ENCODE results near the gene RYR2.

The RYR2 gene

GRCh38 chr1:237471956-237472355, 430.0 kb downstream of the RYR2 start:
- H3K27ac ChIP-seq (ENCODE audit: insufficient read depth, low read length, poor library complexity, severe bottlenecking) = no peak overlapping the region
- DNase-seq = no peak
- H3K4me1 ChIP-seq (ENCODE audit: control insufficient read depth, insufficient read depth, low read length, poor library complexity, severe bottlenecking) = no peaks in the 10 kb centered on the region
- no peaks in the 10 kb centered on the region for H3K36me3 ChIP-seq (ENCODE audit: control insufficient read depth, insufficient read depth, low read length)
- H3K27me3 ChIP-seq (replicated peaks; ENCODE audit: control insufficient read depth, insufficient read depth, low read length, poor library complexity, severe bottlenecking) = no peaks in the 10 kb centered on the region
- H3K4me3 ChIP-seq (ENCODE audit: insufficient read depth, low read depth, low read length, poor library complexity, severe bottlenecking) = no peak overlapping the region
- H3K9me3 ChIP-seq (ENCODE audit: control insufficient read depth, low read length) = no peaks in the 10 kb centered on the region

DNA sequence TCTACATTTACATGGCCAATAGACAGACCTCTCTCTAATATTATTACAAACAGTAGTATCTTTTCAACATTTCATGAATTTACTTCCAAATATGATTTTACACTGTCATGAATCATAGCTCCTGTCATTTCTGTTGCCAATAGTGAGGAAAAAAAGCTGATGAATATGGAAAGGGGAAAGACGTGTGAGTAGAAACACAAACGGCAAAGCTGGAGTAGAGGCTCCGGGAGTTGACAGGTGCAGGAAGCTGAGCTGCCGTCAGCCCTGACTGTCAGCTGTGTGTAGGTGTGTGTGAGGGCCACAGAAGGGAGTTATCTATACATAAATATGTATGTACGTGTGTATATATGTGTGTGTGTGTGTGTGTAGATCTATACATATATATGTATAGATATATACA, 431.9 kb downstream of the RYR2 start:
- H3K27me3 ChIP-seq (replicated peaks; ENCODE audit: control insufficient read depth, insufficient read depth, low read length, poor library complexity, severe bottlenecking) = no peaks in the 10 kb centered on the region
- DNase-seq = no peak

DNA sequence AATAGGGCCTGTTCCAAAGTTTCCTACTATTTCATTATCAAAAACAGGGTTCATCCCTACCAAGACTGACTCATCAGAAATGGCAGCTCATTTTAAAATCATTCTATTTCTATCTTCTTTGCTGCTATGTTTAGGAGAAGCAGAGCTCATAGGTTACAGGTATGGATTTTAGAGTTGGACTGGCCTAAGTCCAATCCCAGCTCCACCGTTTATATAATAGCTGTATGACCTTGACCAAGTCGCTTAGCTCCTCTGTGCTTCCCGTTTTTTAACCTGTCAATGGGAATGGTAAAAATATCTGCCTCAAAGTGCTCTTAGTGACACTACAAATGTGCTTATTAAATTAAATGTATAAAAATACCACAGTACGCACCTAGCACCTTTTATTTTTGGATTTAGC, 436.1 kb downstream of the RYR2 start:
- H3K36me3 ChIP-seq (ENCODE audit: control insufficient read depth, insufficient read depth, low read length) = no peaks in the 10 kb centered on the region
- H3K27me3 ChIP-seq (replicated peaks; ENCODE audit: control insufficient read depth, insufficient read depth, low read length, poor library complexity, severe bottlenecking) = no peaks in the 10 kb centered on the region
- H3K4me1 ChIP-seq (ENCODE audit: control insufficient read depth, insufficient read depth, low read length, poor library complexity, severe bottlenecking) = no peaks in the 10 kb centered on the region

More for the DNA sequence above, 431.9 kb downstream of the RYR2 start:
- Histone ChIP-seq H3K4me3 (ENCODE audit: insufficient read depth, low read depth, low read length, poor library complexity, severe bottlenecking) (no peak overlapping the region), H3K4me1 (ENCODE audit: control insufficient read depth, insufficient read depth, low read length, poor library complexity, severe bottlenecking) (no peaks in the 10 kb centered on the region), H3K9me3 (ENCODE audit: control insufficient read depth, low read length) (no peaks in the 10 kb centered on the region), H3K27ac (ENCODE audit: insufficient read depth, low read length, poor library complexity, severe bottlenecking) (no peak overlapping the region), H3K36me3 (ENCODE audit: control insufficient read depth, insufficient read depth, low read length) (no peaks in the 10 kb centered on the region)

DNA sequence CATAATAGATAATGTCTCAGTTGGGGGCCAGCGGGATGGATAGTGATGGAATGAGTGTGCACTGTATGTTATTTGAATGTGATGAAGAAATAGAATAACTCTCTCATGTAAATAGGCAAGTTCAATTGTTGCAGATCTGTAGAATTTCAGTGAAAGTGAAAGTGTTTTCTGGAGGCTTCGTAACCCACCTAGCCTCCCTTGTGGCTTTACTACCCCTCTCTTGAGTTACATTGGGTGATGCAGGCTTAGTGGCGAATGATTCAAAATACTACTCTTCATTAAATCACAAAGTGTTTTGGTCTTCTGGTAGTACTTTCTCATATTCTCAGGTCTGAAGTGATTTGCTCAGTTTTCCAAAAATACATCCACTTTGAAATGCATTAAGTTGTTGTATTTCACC, 436.9 kb downstream of the RYR2 start:
- H3K4me1 ChIP-seq (ENCODE audit: control insufficient read depth, insufficient read depth, low read length, poor library complexity, severe bottlenecking) = no peaks in the 10 kb centered on the region
- H3K4me3 ChIP-seq (ENCODE audit: insufficient read depth, low read depth, low read length, poor library complexity, severe bottlenecking) = no peak overlapping the region

More for the DNA sequence above, 436.1 kb downstream of the RYR2 start:
- H3K4me3 ChIP-seq (ENCODE audit: insufficient read depth, low read depth, low read length, poor library complexity, severe bottlenecking) = no peak overlapping the region
- no peak for DNase-seq
- H3K27ac ChIP-seq (ENCODE audit: insufficient read depth, low read length, poor library complexity, severe bottlenecking) = no peak overlapping the region
- H3K9me3 ChIP-seq (ENCODE audit: control insufficient read depth, low read length) = no peaks in the 10 kb centered on the region

DNA sequence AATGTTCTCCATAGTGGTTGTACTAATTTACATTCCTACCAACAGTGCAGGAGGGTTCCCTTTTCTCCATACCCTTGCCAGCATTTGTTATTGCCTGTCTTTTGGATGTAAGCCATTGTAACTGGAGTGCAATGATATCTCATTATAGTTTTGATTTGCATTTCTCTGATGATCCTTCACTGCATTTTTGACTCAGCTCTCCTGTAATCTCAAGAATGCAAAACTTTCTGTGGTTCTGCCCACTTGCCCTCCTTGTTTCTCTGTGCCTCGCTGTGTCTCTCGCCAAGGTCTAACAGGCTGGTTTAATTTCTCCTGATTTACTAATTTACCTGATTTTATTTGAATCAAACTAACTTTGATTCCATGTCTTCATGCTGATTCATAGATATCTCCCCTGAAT, 440.8 kb downstream of the RYR2 start:
- no peak for DNase-seq

More for the DNA sequence above, 436.9 kb downstream of the RYR2 start:
- no peaks in the 10 kb centered on the region for H3K9me3 ChIP-seq (ENCODE audit: control insufficient read depth, low read length)
- DNase-seq = no peak
- H3K36me3 ChIP-seq (ENCODE audit: control insufficient read depth, insufficient read depth, low read length) = no peaks in the 10 kb centered on the region
- no peaks in the 10 kb centered on the region for H3K27me3 ChIP-seq (replicated peaks; ENCODE audit: control insufficient read depth, insufficient read depth, low read length, poor library complexity, severe bottlenecking)
- no peak overlapping the region for H3K27ac ChIP-seq (ENCODE audit: insufficient read depth, low read length, poor library complexity, severe bottlenecking)

DNA sequence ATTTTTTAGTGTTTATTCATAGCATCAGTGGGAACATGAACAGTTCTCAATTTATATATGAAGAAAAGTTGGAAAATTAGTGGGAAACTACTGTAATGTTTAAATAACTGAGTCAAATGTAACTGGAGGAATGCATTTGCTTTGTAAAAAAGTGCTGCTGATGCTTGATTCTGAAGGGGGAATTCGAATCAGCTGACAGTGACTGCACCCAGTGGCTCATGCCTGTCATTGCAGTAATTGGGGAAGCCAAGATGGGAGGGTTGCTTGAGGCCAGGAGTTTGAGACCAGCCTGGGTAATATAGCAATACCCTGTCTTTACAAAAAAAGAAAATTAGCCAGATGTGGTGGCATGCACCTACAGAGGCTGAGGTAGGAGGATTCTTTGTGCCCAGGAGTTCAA, 450.4 kb downstream of the RYR2 start:
- no peak for DNase-seq
- H3K9me3 ChIP-seq (ENCODE audit: control insufficient read depth, low read length) = no peaks in the 10 kb centered on the region
- no peak overlapping the region for H3K4me3 ChIP-seq (ENCODE audit: insufficient read depth, low read depth, low read length, poor library complexity, severe bottlenecking)
- H3K36me3 ChIP-seq (ENCODE audit: control insufficient read depth, insufficient read depth, low read length) = no peaks in the 10 kb centered on the region
- no peaks in the 10 kb centered on the region for H3K27me3 ChIP-seq (replicated peaks; ENCODE audit: control insufficient read depth, insufficient read depth, low read length, poor library complexity, severe bottlenecking)
- no peak overlapping the region for H3K27ac ChIP-seq (ENCODE audit: insufficient read depth, low read length, poor library complexity, severe bottlenecking)
- H3K4me1 ChIP-seq (ENCODE audit: control insufficient read depth, insufficient read depth, low read length, poor library complexity, severe bottlenecking) = no peaks in the 10 kb centered on the region

More for the DNA sequence above, 440.8 kb downstream of the RYR2 start:
- Histone ChIP-seq H3K4me1 (ENCODE audit: control insufficient read depth, insufficient read depth, low read length, poor library complexity, severe bottlenecking) (no peaks in the 10 kb centered on the region), H3K9me3 (ENCODE audit: control insufficient read depth, low read length) (no peaks in the 10 kb centered on the region), H3K4me3 (ENCODE audit: insufficient read depth, low read depth, low read length, poor library complexity, severe bottlenecking) (no peak overlapping the region), H3K27ac (ENCODE audit: insufficient read depth, low read length, poor library complexity, severe bottlenecking) (no peak overlapping the region), H3K36me3 (ENCODE audit: control insufficient read depth, insufficient read depth, low read length) (no peaks in the 10 kb centered on the region), H3K27me3 (replicated peaks; ENCODE audit: control insufficient read depth, insufficient read depth, low read length, poor library complexity, severe bottlenecking) (no peaks in the 10 kb centered on the region)

- Histone ChIP-seq H3K9me3 (ENCODE audit: control insufficient read depth, low read length) (no peaks in the 10 kb centered on the region), H3K4me3 (ENCODE audit: insufficient read depth, low read depth, low read length, poor library complexity, severe bottlenecking) (no peak overlapping the region), H3K27me3 (replicated peaks; ENCODE audit: control insufficient read depth, insufficient read depth, low read length, poor library complexity, severe bottlenecking) (no peaks in the 10 kb centered on the region), H3K27ac (ENCODE audit: insufficient read depth, low read length, poor library complexity, severe bottlenecking) (no peak overlapping the region), H3K36me3 (ENCODE audit: control insufficient read depth, insufficient read depth, low read length) (no peaks in the 10 kb centered on the region), H3K4me1 (ENCODE audit: control insufficient read depth, insufficient read depth, low read length, poor library complexity, severe bottlenecking) (no peaks in the 10 kb centered on the region)
- no peak for DNase-seq
Measured at GRCh38 chr1:237500566-237500965, 458.6 kb downstream of the RYR2 start.

- DNase-seq = no peak
- H3K27ac ChIP-seq (ENCODE audit: insufficient read depth, low read length, poor library complexity, severe bottlenecking) = no peak overlapping the region
- H3K4me1 ChIP-seq (ENCODE audit: control insufficient read depth, insufficient read depth, low read length, poor library complexity, severe bottlenecking) = no peaks in the 10 kb centered on the region
- H3K9me3 ChIP-seq (ENCODE audit: control insufficient read depth, low read length) = no peaks in the 10 kb centered on the region
- H3K4me3 ChIP-seq (ENCODE audit: insufficient read depth, low read depth, low read length, poor library complexity, severe bottlenecking) = no peak overlapping the region
- H3K36me3 ChIP-seq (ENCODE audit: control insufficient read depth, insufficient read depth, low read length) = no peaks in the 10 kb centered on the region
- no peaks in the 10 kb centered on the region for H3K27me3 ChIP-seq (replicated peaks; ENCODE audit: control insufficient read depth, insufficient read depth, low read length, poor library complexity, severe bottlenecking)
Measured at GRCh38 chr1:237503292-237503691, 461.3 kb downstream of the RYR2 start.

DNA sequence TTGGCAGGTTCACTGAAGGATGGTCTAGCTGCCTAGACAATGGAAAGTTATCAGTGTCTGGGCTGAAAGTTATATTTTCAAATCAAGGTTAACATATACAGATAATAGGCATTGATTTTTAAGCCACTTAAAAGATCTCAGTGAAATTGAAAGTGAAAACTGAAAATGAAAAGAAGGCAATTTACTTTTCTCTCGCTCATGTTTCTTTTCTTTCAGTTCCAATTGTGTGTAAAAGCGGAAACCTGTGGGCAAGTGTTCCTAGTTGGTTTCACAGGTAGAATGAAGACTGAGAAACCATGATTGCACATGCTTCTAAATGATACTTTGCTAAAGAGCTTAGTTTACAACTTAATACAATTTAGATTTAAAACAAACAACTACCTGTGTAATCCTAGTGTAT, 465.0 kb downstream of the RYR2 start:
- no peaks in the 10 kb centered on the region for H3K36me3 ChIP-seq (ENCODE audit: control insufficient read depth, insufficient read depth, low read length)
- H3K27ac ChIP-seq (ENCODE audit: insufficient read depth, low read length, poor library complexity, severe bottlenecking) = no peak overlapping the region
- no peaks in the 10 kb centered on the region for H3K27me3 ChIP-seq (replicated peaks; ENCODE audit: control insufficient read depth, insufficient read depth, low read length, poor library complexity, severe bottlenecking)
- no peaks in the 10 kb centered on the region for H3K4me1 ChIP-seq (ENCODE audit: control insufficient read depth, insufficient read depth, low read length, poor library complexity, severe bottlenecking)
- H3K4me3 ChIP-seq (ENCODE audit: insufficient read depth, low read depth, low read length, poor library complexity, severe bottlenecking) = no peak overlapping the region
- no peak for DNase-seq
- no peaks in the 10 kb centered on the region for H3K9me3 ChIP-seq (ENCODE audit: control insufficient read depth, low read length)

DNA sequence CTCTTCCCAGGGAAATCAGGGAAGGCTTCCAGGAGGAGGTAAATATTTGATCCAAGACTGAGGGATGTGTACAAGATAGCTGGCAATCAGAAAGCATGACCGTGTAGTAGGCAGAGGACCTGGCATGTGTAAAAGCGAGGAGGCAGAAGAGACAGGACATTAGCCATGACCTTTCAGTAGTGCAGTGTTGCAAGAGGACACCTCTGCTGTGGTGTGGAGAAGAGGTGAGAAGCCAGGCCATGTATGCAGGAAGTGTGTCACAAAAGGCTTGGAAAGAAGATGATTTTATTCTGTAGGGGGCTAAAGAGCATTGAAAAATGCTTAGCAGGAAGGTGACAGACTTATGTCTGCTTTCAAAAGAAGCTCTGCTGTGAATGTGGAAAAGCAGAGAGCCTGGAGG, 467.8 kb downstream of the RYR2 start:
- Histone ChIP-seq H3K4me1 (ENCODE audit: control insufficient read depth, insufficient read depth, low read length, poor library complexity, severe bottlenecking) (no peaks in the 10 kb centered on the region), H3K4me3 (ENCODE audit: insufficient read depth, low read depth, low read length, poor library complexity, severe bottlenecking) (no peak overlapping the region), H3K9me3 (ENCODE audit: control insufficient read depth, low read length) (no peaks in the 10 kb centered on the region), H3K27ac (ENCODE audit: insufficient read depth, low read length, poor library complexity, severe bottlenecking) (no peak overlapping the region), H3K36me3 (ENCODE audit: control insufficient read depth, insufficient read depth, low read length) (no peaks in the 10 kb centered on the region), H3K27me3 (replicated peaks; ENCODE audit: control insufficient read depth, insufficient read depth, low read length, poor library complexity, severe bottlenecking) (no peaks in the 10 kb centered on the region)
- DNase-seq = no peak

DNA sequence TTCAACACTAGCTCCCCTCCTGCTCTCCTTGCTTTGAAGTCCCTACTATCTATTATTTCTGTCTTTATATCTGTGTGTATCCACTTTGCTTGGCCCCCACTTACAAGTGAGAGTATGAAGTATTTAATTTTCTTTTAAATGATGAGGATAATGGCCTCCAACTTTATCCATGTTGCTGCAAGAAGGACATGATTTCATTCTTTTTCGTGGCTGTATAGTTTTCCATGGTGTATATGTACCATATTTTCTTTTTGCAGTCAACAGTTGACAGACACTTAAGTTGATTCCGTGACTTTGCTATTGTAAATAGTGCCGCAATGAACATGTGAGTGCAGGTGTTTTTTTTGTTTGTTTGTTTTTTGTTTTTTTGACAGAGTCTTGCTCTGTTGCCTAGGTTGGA, 483.1 kb downstream of the RYR2 start:
- no peaks in the 10 kb centered on the region for H3K4me1 ChIP-seq (ENCODE audit: control insufficient read depth, insufficient read depth, low read length, poor library complexity, severe bottlenecking)
- no peaks in the 10 kb centered on the region for H3K36me3 ChIP-seq (ENCODE audit: control insufficient read depth, insufficient read depth, low read length)
- no peaks in the 10 kb centered on the region for H3K9me3 ChIP-seq (ENCODE audit: control insufficient read depth, low read length)
- no peaks in the 10 kb centered on the region for H3K27me3 ChIP-seq (replicated peaks; ENCODE audit: control insufficient read depth, insufficient read depth, low read length, poor library complexity, severe bottlenecking)
- no peak overlapping the region for H3K4me3 ChIP-seq (ENCODE audit: insufficient read depth, low read depth, low read length, poor library complexity, severe bottlenecking)
- H3K27ac ChIP-seq (ENCODE audit: insufficient read depth, low read length, poor library complexity, severe bottlenecking) = no peak overlapping the region
- no peak for DNase-seq
